Naive thymus-derived CD4-positive, alpha-beta T cell (primary cell): Measurements from ENCODE around the gene RYR1. TPM values are rescaled to one million over a fixed set of nuclear protein-coding genes. Genes with fewer than 3 reads are reported as not detected.

Source experiments
- ATAC-seq: fragments of 150-1000 bp; cut with Tn5 transposase; 2 replicates; pipeline ENCODE4 v1.10.0; 2021; ENCODE audit warnings: mild to moderate bottlenecking, moderate library complexity
- CTCF ChIA-PET: fragments of 350-600 bp; sonication (Branson Sonifier 250); formaldehyde crosslinking; loops from one replicate; lab custom pipeline; 2021; ENCODE audit warnings: antibody characterized with exemption; lab: Charles Lee
- POLR2A ChIA-PET: fragments of 350-600 bp; sonication (Branson Sonifier 250); formaldehyde crosslinking; loops from one replicate; lab custom pipeline; 2021; ENCODE audit warnings: antibody characterized with exemption, inconsistent platforms; lab: Charles Lee
- DNase-seq, 9 donors: peaks; one replicate each; pipeline versions ENCODE4 v3.0.0 to v3.0.0-alpha.2; 2020 to 2022; ENCODE audit warnings: mixed read lengths in 1 of 9
- H3K27ac ChIP-seq: one replicate; pipeline ENCODE4 v1.7.0; 2013; ENCODE audit warnings: mild to moderate bottlenecking, low read depth, low read length, moderate library complexity
- H3K27me3 ChIP-seq, 2 donors: one replicate each; pipeline ENCODE4 v1.7.0; 2013; ENCODE audit warnings: low read length in 2 of 2, mild to moderate bottlenecking in 2 of 2, moderate library complexity in 2 of 2; ENCODE audit not compliant: control insufficient read depth in 2 of 2, insufficient read depth in 2 of 2
- H3K36me3 ChIP-seq, 3 experiments: 1 replicate in 2 of 3; 2 replicates in 1 of 3; pipeline ENCODE4 v1.7.0; 2013; ENCODE audit warnings: low read length in 3 of 3, mild to moderate bottlenecking in 3 of 3, moderate library complexity in 1 of 3; ENCODE audit not compliant: insufficient read depth in 3 of 3, control insufficient read depth in 2 of 3
- H3K4me1 ChIP-seq, 2 donors: one replicate each; pipeline ENCODE4 v1.7.0; 2013; ENCODE audit warnings: low read length in 2 of 2, mild to moderate bottlenecking in 2 of 2, moderate library complexity in 1 of 2; ENCODE audit not compliant: control insufficient read depth in 2 of 2, insufficient read depth in 2 of 2
- H3K4me3 ChIP-seq: 2 replicates; pipeline ENCODE4 v1.7.0; 2013; ENCODE audit warnings: mild to moderate bottlenecking, low read length
- H3K9me3 ChIP-seq, 3 experiments: 1 replicate in 2 of 3; 2 replicates in 1 of 3; pipeline ENCODE4 v1.7.0; 2013; ENCODE audit warnings: low read length in 3 of 3; ENCODE audit not compliant: control insufficient read depth in 2 of 3
- H3K27ac Mint-ChIP-seq, 9 donors: one replicate each; pipeline ENCODE4 v1.8.0; 2020 to 2022; ENCODE audit warnings: mixed read lengths in 9 of 9, mild to moderate bottlenecking in 8 of 9, moderate library complexity in 5 of 9, inconsistent platforms in 2 of 9
- H3K27me3 Mint-ChIP-seq, 5 donors: one replicate each; pipeline ENCODE4 v1.8.0; 2021 to 2022; ENCODE audit warnings: mixed read lengths in 5 of 5, mild to moderate bottlenecking in 1 of 5
- H3K36me3 Mint-ChIP-seq, 5 donors: one replicate each; pipeline ENCODE4 v1.8.0; 2020 to 2022; ENCODE audit warnings: mixed read lengths in 5 of 5, mild to moderate bottlenecking in 3 of 5, inconsistent platforms in 1 of 5
- H3K4me1 Mint-ChIP-seq, 7 donors: one replicate each; pipeline ENCODE4 v1.8.0; 2020 to 2022; ENCODE audit warnings: mixed read lengths in 7 of 7, mild to moderate bottlenecking in 3 of 7, inconsistent platforms in 1 of 7
- H3K4me3 Mint-ChIP-seq, 10 donors: one replicate each; pipeline ENCODE4 v1.8.0; 2020 to 2022; ENCODE audit warnings: mild to moderate bottlenecking in 10 of 10, mixed read lengths in 10 of 10, moderate library complexity in 6 of 10, inconsistent platforms in 2 of 10
- H3K9me3 Mint-ChIP-seq, 11 donors: one replicate each; pipeline ENCODE4 v1.8.0; 2020 to 2022; ENCODE audit warnings: mixed read lengths in 11 of 11, mild to moderate bottlenecking in 4 of 11, inconsistent platforms in 1 of 11, moderate library complexity in 1 of 11
- intact Hi-C, 2 donors: fragments of 100-400 bp; cut with micrococcal nuclease; formaldehyde crosslinking; loops; one replicate each; pipeline ENCODE4 v1.15.1; 2023
- polyA plus RNA-seq, 2 donors: library from polyadenylated mRNA; unstranded; fragments of 300-500 nt; fragmentation: Illumina TruSeq; gene quantifications; one replicate each; pipeline ENCODE4 v1.2.3, GENCODE V29; 2021
- total RNA-seq, 6 experiments: library from RNA in 5 of 6; stranded (reverse) in 5 of 6; gene quantifications; 1 replicate in 5 of 6; 2 replicates in 1 of 6; pipeline ENCODE4 v1.2.3 and lab custom pipeline; 2021 to 2026

The RYR1 gene
- total RNA-seq (1 to 10 TPM in 4 of 5 experiments, under 1 TPM in 1; 0.29 to 2.6 (median 1.7) TPM), polyA plus RNA-seq (not detected), total RNA-seq (lab: John Stamatoyannopoulos, UW) (0.81 reads per million)

- CTCF ChIA-PET: no interaction called here
- Histone ChIP-seq H3K4me1 (no peaks in the 10 kb centered on the region), H3K4me3 (no peak within 1 kb of the TSS), H3K36me3 (no peaks in the 10 kb centered on the region), H3K27ac (no peak within 1 kb of the TSS), H3K27me3 (peaks cover 0 to 4% of the 10 kb centered on the region in 2 donors), H3K9me3 (no peaks in the 10 kb centered on the region)
- H3K36me3 Mint-ChIP-seq: no peaks in the 10 kb centered on the region
- H3K27me3 Mint-ChIP-seq: peaks cover 13 to 35% (median 20%) of the 10 kb centered on the region in 5 donors
- POLR2A ChIA-PET: no interaction called here
- peak; percentile 87 for ATAC-seq
- H3K9me3 Mint-ChIP-seq: no peaks in the 10 kb centered on the region
- H3K27ac Mint-ChIP-seq: no peak within 1 kb of the TSS
- peak in 1 of 9 donors; percentile 67 for DNase-seq
- H3K4me1 Mint-ChIP-seq: peaks cover 9 to 20% (median 15%) of the 10 kb centered on the region in 7 donors
- H3K4me3 Mint-ChIP-seq: peak within 1 kb of the TSS in 9 of 10 donors; percentile 5 to 70 (median 53)
- intact Hi-C loops: no loop called here
These were observed at the start of gene RYR1 for GRCh38 chr19:38433268-38433733. RYR1 (plus strand) TSS chr19:38433691; CDS start chr19:38433830, 139 bp downstream.

- Mint-ChIP-seq H3K4me1 (peaks cover 5 to 26% (median 14%) of the 10 kb centered on the region in 7 donors), H3K36me3 (peaks cover 0 to 60% (median 39%) of the 10 kb centered on the region in 5 donors), H3K4me3 (no peak overlapping the region), H3K27me3 (peaks cover 6 to 26% (median 10%) of the 10 kb centered on the region in 5 donors), H3K9me3 (peaks cover 0 to 4% (median 0%) of the 10 kb centered on the region in 11 donors), H3K27ac (no peak overlapping the region)
- POLR2A ChIA-PET: interaction anchor here (1.0 kb wide), 1 partner anchor 9 kb away, joined by 5 read pairs; the partner anchor contains the start of gene PSMD8
- intact Hi-C loops: no loop called here
- no peak overlapping the region for H3K27ac ChIP-seq
- no peak for DNase-seq
- no peak for ATAC-seq
- no peaks in the 10 kb centered on the region for H3K9me3 ChIP-seq
- CTCF ChIA-PET: no interaction called here
- H3K4me3 ChIP-seq: no peak overlapping the region
- no peaks in the 10 kb centered on the region for H3K27me3 ChIP-seq
- H3K36me3 ChIP-seq: peaks cover 18 to 64% (median 27%) of the 10 kb centered on the region in 3 experiments
- H3K4me1 ChIP-seq: peaks cover 7 to 27% of the 10 kb centered on the region in 2 donors
These were observed 49.7 kb upstream of the RYR1 start for GRCh38 chr19:38383743-38384142.

DNA sequence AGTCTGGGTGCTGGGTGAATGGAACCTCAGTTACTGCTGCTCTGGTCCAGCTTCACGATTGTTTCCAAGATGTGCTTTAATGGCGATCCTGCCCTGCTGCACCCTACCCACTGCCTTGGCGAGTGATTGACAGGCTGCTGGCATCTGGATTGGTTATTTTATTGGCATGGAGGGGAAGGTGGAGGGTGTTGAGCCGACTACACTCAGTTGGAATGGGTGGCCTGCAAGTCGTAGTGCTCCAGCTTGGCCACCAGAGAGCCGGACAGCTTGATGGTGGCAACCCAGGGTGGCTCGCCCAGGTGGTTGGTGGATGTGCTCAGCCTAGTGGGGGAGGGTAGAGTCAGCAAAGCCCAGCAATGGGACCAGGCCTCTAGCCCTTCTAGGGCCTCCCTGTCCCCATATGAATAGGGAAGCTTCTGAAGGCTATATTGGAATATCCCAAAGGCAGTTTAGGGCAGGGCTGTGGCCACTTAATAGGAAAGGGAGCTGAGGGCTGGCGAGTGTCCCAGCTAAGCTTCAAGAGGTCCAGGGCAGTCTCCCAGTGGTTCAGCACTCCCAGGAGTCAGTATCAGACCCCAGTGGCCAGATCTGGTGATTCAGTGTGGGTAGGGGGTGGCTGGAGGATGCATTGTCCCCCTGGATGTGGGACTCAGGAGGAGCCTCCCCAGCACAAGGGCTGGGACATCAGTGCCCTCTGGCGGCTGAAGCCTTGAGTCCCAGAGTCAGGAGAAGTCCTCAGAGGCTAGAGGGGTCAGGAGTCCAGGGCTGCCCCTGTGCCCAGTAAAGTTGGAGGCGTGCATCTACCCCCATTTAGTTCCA is 49.1 kb upstream of the RYR1 start:
- Mint-ChIP-seq H3K36me3 (peaks cover 0 to 54% (median 34%) of the 10 kb centered on the region in 5 donors), H3K4me3 (peak overlapping the region in 1 of 10 donors; percentile 29), H3K27ac (peak overlapping the region in 2 of 9 donors; percentile 2 to 9), H3K4me1 (peaks cover 5 to 23% (median 15%) of the 10 kb centered on the region in 7 donors), H3K27me3 (peaks cover 6 to 26% (median 13%) of the 10 kb centered on the region in 5 donors), H3K9me3 (peaks cover 0 to 4% (median 0%) of the 10 kb centered on the region in 11 donors)
- ChIA-PET POLR2A (interaction anchor here (1.0 to 4.5 kb wide), 2 partner anchors 10 to 18 kb away, joined by 5 to 28 read pairs; partner anchors contain the start of genes FAM98C and PSMD8), CTCF (no interaction called here)
- H3K27me3 ChIP-seq: no peaks in the 10 kb centered on the region
- peaks cover 13 to 33% of the 10 kb centered on the region in 2 donors for H3K4me1 ChIP-seq
- H3K9me3 ChIP-seq: no peaks in the 10 kb centered on the region
- H3K36me3 ChIP-seq: peaks cover 13 to 57% (median 23%) of the 10 kb centered on the region in 3 experiments
- intact Hi-C loops: loop anchor here in 1 of 2 donors (5.0 kb wide), 1 partner anchor 67 kb away; the partner anchor contains the start of genes KCNK6 and YIF1B
- DNase-seq (no peak), ATAC-seq (no peak)
- no peak overlapping the region for H3K27ac ChIP-seq
- no peak overlapping the region for H3K4me3 ChIP-seq

DNA sequence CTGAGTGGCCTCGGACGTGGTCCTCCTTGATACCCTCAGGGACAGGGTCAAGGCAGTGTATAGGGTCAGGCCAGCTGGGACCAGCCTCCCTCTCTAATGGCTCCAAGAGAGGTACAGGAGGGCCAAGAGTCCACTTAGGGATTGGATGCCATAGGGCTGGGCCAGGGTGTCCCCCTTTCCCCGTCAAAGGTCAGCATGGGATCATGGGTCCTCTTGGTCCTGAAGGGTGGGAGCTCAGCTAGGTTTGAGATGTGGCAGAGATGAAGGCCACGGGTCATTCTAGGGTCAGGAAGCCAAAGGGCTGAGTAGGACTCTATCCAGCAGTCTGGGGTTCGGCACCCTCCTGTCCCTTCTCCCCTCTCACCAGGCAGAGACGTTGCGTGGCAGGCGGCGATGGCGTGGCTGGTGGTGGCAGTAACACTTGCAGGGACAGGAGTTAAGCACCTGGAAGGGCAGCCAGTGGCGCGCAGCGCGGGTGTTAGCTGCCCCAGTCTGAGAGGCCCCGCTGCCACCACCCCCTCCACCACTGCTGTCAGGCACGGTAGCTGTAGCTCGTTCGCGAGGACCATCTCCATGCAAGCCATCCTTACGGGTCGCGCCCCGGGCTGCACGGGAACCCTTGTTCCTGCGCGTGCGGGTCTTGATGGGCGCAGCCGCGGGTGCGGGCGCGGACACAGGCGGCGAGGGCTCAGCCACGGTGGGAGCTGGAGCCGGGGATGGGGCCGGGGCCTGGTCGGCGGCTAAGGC is 48.3 kb upstream of the RYR1 start:
- Histone ChIP-seq H3K27ac (no peak overlapping the region), H3K4me1 (peaks cover 13 to 34% of the 10 kb centered on the region in 2 donors), H3K4me3 (no peak overlapping the region), H3K27me3 (no peaks in the 10 kb centered on the region), H3K36me3 (peaks cover 13 to 51% (median 18%) of the 10 kb centered on the region in 3 experiments), H3K9me3 (no peaks in the 10 kb centered on the region)
- DNase-seq: no peak
- Mint-ChIP-seq H3K4me3 (peak overlapping the region in 2 of 10 donors; percentile 29 to 34), H3K36me3 (peaks cover 0 to 48% (median 30%) of the 10 kb centered on the region in 5 donors), H3K27me3 (peaks cover 6 to 32% (median 20%) of the 10 kb centered on the region in 5 donors), H3K4me1 (peaks cover 5 to 26% (median 21%) of the 10 kb centered on the region in 7 donors), H3K27ac (peak overlapping the region in 1 of 9 donors; percentile 19), H3K9me3 (peaks cover 0 to 4% (median 0%) of the 10 kb centered on the region in 11 donors)
- ATAC-seq: no peak
- ChIA-PET POLR2A (interaction anchor here (1.0 to 4.5 kb wide), 4 partner anchors 9 to 18 kb away, joined by 3 to 28 read pairs (median 4); partner anchors contain the start of genes FAM98C and PSMD8), CTCF (interaction anchor here (1.2 kb wide), 1 partner anchor 11 kb away, joined by 3 read pairs; the partner anchor contains the start of gene PSMD8)
- intact Hi-C loops: loop anchor here in 1 of 2 donors (5.0 kb wide), 1 partner anchor 68 kb away; the partner anchor contains the start of genes KCNK6 and YIF1B

DNA sequence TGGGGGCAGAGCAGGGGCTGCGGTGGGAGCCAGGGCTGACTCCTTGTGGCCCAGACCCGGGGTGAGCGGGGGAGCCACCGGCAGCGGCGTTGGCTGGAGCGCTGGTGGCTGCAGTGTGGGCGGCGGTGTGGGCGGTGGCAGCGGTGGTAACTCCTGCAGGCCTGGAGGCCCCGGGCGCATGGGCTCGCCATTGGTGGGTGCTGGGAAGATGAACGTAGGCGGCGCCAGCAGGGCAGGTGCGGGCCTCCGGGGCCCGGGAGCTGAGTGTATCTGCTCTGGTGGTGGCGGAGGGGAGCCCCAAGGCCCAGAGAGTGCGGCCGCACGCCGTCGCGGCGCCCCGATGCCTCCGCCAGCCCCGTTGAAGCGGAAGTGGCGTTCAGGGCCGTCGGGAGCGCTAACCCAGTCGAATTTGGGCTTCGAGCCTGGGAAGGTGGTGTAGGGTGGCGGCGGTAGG is 47.7 kb upstream of the RYR1 start:
- Mint-ChIP-seq H3K27me3 (peaks cover 6 to 34% (median 22%) of the 10 kb centered on the region in 5 donors), H3K27ac (no peak overlapping the region)
- H3K27me3 ChIP-seq: no peaks in the 10 kb centered on the region

More for the DNA sequence above, 47.7 kb upstream of the RYR1 start:
- H3K4me3 Mint-ChIP-seq: peak overlapping the region in 2 of 10 donors; percentile 37 to 91
- Histone ChIP-seq H3K9me3 (no peaks in the 10 kb centered on the region), H3K36me3 (peaks cover 10 to 45% (median 14%) of the 10 kb centered on the region in 3 experiments), H3K4me1 (peaks cover 13 to 34% of the 10 kb centered on the region in 2 donors), H3K27ac (no peak overlapping the region), H3K4me3 (no peak overlapping the region)
- no peak for DNase-seq
- POLR2A ChIA-PET: interaction anchor here (1.0 to 4.5 kb wide), 4 partner anchors 8 to 17 kb away, joined by 3 to 28 read pairs (median 4); partner anchors contain the start of genes FAM98C and PSMD8
- H3K9me3 Mint-ChIP-seq: peaks cover 0 to 2% (median 0%) of the 10 kb centered on the region in 11 donors
- H3K36me3 Mint-ChIP-seq: peaks cover 0 to 43% (median 28%) of the 10 kb centered on the region in 5 donors
- ATAC-seq: no peak
- peaks cover 5 to 26% (median 21%) of the 10 kb centered on the region in 7 donors for H3K4me1 Mint-ChIP-seq
- intact Hi-C loops: loop anchor here in 1 of 2 donors (2.0 to 5.0 kb wide), 2 partner anchors 69 to 121 kb away; partner anchors contain the start of genes KCNK6 and YIF1B
- CTCF ChIA-PET: interaction anchor here (1.2 kb wide), 1 partner anchor 12 kb away, joined by 3 read pairs; the partner anchor contains the start of gene PSMD8
